Astrocyte (in vitro differentiated cells and primary cell): ENCODE measurements around the gene SCAMP3. TPM values are rescaled to one million over a fixed set of nuclear protein-coding genes. Genes with fewer than 3 reads are reported as not detected.

Experiments used
- DNase-seq: peaks from one replicate; pipeline ENCODE4 v3.0.0-alpha.2; 2010; ENCODE audit warnings: low read depth
- FAIRE-seq: peaks from 2 replicates; lab custom pipeline; 2011; peaks lifted over from hg19 to GRCh38; lab: Jason Lieb, UNC
- H2AFZ ChIP-seq: 2 replicates; pipeline ENCODE4 v1.6.0; 2012; ENCODE audit warnings: low read depth, low read length, inconsistent platforms
- H3K27ac ChIP-seq: 2 replicates; pipeline ENCODE4 v1.5.1; 2011; ENCODE audit warnings: low read depth, low read length, inconsistent platforms
- H3K27me3 ChIP-seq: 2 replicates; pipeline ENCODE4 v1.6.0; 2011; ENCODE audit warnings: low read length, inconsistent platforms; ENCODE audit not compliant: insufficient read depth
- H3K36me3 ChIP-seq: 2 replicates; pipeline ENCODE4 v1.5.1; 2011; ENCODE audit warnings: low read length, inconsistent platforms; ENCODE audit not compliant: insufficient read depth
- H3K4me1 ChIP-seq: 2 replicates; pipeline ENCODE4 v1.5.1; 2011; ENCODE audit warnings: low read length, inconsistent platforms; ENCODE audit not compliant: insufficient read depth
- H3K4me2 ChIP-seq: 2 replicates; pipeline ENCODE4 v1.6.0; 2012; ENCODE audit warnings: low read length, inconsistent platforms
- H3K4me3 ChIP-seq: 2 replicates; pipeline ENCODE4 v1.5.1; 2011; ENCODE audit warnings: low read depth, mild to moderate bottlenecking, low read length, inconsistent platforms; ENCODE audit not compliant: insufficient read depth
- H3K79me2 ChIP-seq: 2 replicates; pipeline ENCODE4 v1.6.0; 2012; ENCODE audit warnings: mild to moderate bottlenecking, low read length, inconsistent platforms; ENCODE audit not compliant: insufficient read depth
- H3K9ac ChIP-seq: 2 replicates; pipeline ENCODE4 v1.6.0; 2012; ENCODE audit warnings: mild to moderate bottlenecking, low read length, inconsistent platforms
- H3K9me3 ChIP-seq: 2 replicates; pipeline ENCODE4 v1.5.1; 2012; ENCODE audit warnings: low read depth, mild to moderate bottlenecking, low read length, inconsistent platforms; ENCODE audit not compliant: insufficient read depth
- H4K20me1 ChIP-seq: 2 replicates; pipeline ENCODE4 v1.6.0; 2012; ENCODE audit warnings: low read length, inconsistent platforms; ENCODE audit not compliant: insufficient read depth
- H3K27ac Mint-ChIP-seq: one replicate; pipeline ENCODE4 v1.8.0; 2021; ENCODE audit warnings: mild to moderate bottlenecking, mixed read lengths; ENCODE audit not compliant: unreplicated experiment
- H3K27me3 Mint-ChIP-seq: one replicate; pipeline ENCODE4 v1.8.0; 2021; ENCODE audit warnings: low read depth, mixed read lengths; ENCODE audit not compliant: unreplicated experiment
- H3K36me3 Mint-ChIP-seq: one replicate; pipeline ENCODE4 v1.8.0; 2021; ENCODE audit warnings: low read depth, mixed read lengths; ENCODE audit not compliant: unreplicated experiment
- H3K4me1 Mint-ChIP-seq: one replicate; pipeline ENCODE4 v1.8.0; 2021; ENCODE audit warnings: low read depth, mixed read lengths; ENCODE audit not compliant: unreplicated experiment
- H3K4me3 Mint-ChIP-seq: one replicate; pipeline ENCODE4 v1.8.0; 2021; ENCODE audit warnings: mild to moderate bottlenecking, moderate library complexity, mixed read lengths; ENCODE audit not compliant: unreplicated experiment
- H3K9me3 Mint-ChIP-seq: one replicate; pipeline ENCODE4 v1.8.0; 2021; ENCODE audit warnings: mild to moderate bottlenecking, mixed read lengths; ENCODE audit not compliant: unreplicated experiment
- EZH2 ChIP-seq: IDR thresholded peaks from 2 replicates; pipeline ENCODE4 v1.6.1; 2012; ENCODE audit warnings: mild to moderate bottlenecking, low read length, inconsistent platforms; ENCODE audit not compliant: insufficient read depth
- total RNA-seq: library from RNA; stranded (reverse); gene quantifications from 2 replicates; pipeline ENCODE4 v1.2.1, GENCODE V29; 2021
- TF ChIP-seq, protein P1 (sequence below): IDR thresholded peaks from 2 replicates; pipeline ENCODE4 v1.5.1; 2011; ENCODE audit warnings: low read depth, mild to moderate bottlenecking, inconsistent platforms, low read length, moderate library complexity; ENCODE audit not compliant: insufficient read depth

Gene SCAMP3
- total RNA-seq, 1 donor from 2014 or later, result 68.9 TPM

- no peaks in the 10 kb centered on the region for H3K36me3 ChIP-seq
- H3K4me2 ChIP-seq, result peak overlapping the region; percentile 95
- H2AFZ ChIP-seq, result peak overlapping the region; percentile 83
- FAIRE-seq (no peak), DNase-seq (no peak)
- H3K4me3 ChIP-seq, result peak overlapping the region; percentile 41
- Mint-ChIP-seq H3K4me1 (peaks cover 34% of the 10 kb centered on the region), H3K27ac (peak overlapping the region; percentile 85), H3K9me3 (peaks cover 4% of the 10 kb centered on the region), H3K36me3 (no peaks in the 10 kb centered on the region), H3K4me3 (peak overlapping the region; percentile 89), H3K27me3 (no peaks in the 10 kb centered on the region)
- H3K4me1 ChIP-seq, result peaks cover 43% of the 10 kb centered on the region
- H4K20me1 ChIP-seq, result no peaks in the 10 kb centered on the region
- peak overlapping the region; percentile 77 for H3K9ac ChIP-seq
- peak overlapping the region; percentile 75 for H3K27ac ChIP-seq
- H3K79me2 ChIP-seq, result peaks cover 19% of the 10 kb centered on the region
- H3K9me3 ChIP-seq, result no peaks in the 10 kb centered on the region
- TF ChIP-seq EZH2, result no peak
- TF ChIP-seq, protein P1, sequence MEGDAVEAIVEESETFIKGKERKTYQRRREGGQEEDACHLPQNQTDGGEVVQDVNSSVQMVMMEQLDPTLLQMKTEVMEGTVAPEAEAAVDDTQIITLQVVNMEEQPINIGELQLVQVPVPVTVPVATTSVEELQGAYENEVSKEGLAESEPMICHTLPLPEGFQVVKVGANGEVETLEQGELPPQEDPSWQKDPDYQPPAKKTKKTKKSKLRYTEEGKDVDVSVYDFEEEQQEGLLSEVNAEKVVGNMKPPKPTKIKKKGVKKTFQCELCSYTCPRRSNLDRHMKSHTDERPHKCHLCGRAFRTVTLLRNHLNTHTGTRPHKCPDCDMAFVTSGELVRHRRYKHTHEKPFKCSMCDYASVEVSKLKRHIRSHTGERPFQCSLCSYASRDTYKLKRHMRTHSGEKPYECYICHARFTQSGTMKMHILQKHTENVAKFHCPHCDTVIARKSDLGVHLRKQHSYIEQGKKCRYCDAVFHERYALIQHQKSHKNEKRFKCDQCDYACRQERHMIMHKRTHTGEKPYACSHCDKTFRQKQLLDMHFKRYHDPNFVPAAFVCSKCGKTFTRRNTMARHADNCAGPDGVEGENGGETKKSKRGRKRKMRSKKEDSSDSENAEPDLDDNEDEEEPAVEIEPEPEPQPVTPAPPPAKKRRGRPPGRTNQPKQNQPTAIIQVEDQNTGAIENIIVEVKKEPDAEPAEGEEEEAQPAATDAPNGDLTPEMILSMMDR, result no peak
- H3K27me3 ChIP-seq, result no peaks in the 10 kb centered on the region
These were observed 34.1 kb downstream of the SCAMP3 start for GRCh38 chr1:155228096-155228427.

DNA sequence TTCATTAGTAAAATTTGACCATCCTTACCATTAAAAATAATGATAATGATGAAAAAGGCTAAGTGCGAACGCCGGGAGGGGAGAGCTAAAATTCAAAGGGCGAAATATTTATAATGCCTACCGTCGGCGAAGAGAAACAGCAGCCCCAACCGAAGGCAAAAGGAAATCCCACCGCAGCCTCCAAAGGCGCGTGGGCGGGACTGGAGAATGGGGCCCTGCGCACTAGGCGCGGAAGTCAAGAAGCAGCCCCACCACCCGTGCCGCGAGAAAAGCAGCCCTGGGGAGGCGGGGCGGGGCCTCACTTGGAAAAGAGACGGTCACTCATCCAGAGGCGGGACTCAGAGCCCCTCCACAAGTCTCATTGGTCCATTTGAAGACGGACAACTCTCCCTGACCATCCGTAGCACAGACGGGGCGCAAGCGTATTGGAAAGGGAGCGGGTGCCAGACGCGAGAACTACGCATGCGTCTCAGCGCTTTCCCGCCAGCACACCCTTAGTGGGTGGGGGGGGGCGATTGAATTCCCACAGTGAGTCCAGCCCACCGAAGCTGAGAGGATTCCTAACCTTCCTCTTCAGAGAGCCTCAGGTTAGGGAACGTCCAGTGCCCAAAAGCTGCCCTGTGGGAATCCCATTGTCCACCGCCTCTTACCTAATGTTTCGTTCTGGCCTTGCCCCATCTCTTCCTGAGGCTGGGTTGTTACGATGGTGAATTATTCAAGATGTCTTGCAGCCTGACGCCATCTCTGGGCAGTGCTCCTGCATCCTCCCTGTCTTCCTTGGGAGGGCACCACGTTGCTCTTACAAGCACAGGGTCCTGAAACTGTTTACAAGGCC, 34.7 kb downstream of the SCAMP3 start:
- no peaks in the 10 kb centered on the region for H3K36me3 Mint-ChIP-seq
- TF ChIP-seq EZH2, result no peak
- TF ChIP-seq, protein P1, result no peak
- H3K9me3 Mint-ChIP-seq, result peaks cover 4% of the 10 kb centered on the region

DNA sequence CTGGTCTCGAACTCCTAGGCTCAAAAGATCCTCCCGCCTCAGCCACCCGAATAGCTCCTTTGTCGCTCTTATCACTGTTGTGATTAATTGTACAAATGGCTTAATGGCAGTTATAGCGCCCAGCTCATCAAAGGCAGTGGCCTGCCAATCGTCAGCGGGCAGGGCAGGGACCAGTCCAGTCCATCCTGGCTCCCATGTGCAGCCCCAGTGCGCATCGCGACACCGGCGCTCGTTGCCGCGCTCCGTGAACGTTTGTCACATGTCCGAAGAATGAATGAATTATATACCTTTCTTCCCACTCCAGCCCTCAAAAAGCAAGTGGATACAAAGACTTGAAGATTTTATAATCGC, 35.3 kb downstream of the SCAMP3 start:
- no peaks in the 10 kb centered on the region for H3K36me3 ChIP-seq
- Mint-ChIP-seq H3K36me3 (no peaks in the 10 kb centered on the region), H3K4me3 (peak overlapping the region; percentile 89), H3K4me1 (peaks cover 28% of the 10 kb centered on the region), H3K27me3 (no peaks in the 10 kb centered on the region), H3K27ac (peak overlapping the region; percentile 97), H3K9me3 (peaks cover 4% of the 10 kb centered on the region)
- H3K4me1 ChIP-seq, result peaks cover 34% of the 10 kb centered on the region
- no peaks in the 10 kb centered on the region for H3K27me3 ChIP-seq
- TF ChIP-seq EZH2, result no peak
- TF ChIP-seq, protein P1, result no peak
- H3K79me2 ChIP-seq, result peaks cover 19% of the 10 kb centered on the region
- H2AFZ ChIP-seq, result peak overlapping the region; percentile 62
- H3K9ac ChIP-seq, result peak overlapping the region; percentile 92
- H3K27ac ChIP-seq, result peak overlapping the region; percentile 84
- H3K4me3 ChIP-seq, result peak overlapping the region; percentile 84
- no peaks in the 10 kb centered on the region for H4K20me1 ChIP-seq
- DNase-seq (no peak), FAIRE-seq (no peak)
- H3K4me2 ChIP-seq, result peak overlapping the region; percentile 95
- no peaks in the 10 kb centered on the region for H3K9me3 ChIP-seq

More for the DNA sequence above, 34.7 kb downstream of the SCAMP3 start:
- H3K4me3 Mint-ChIP-seq, result peak overlapping the region; percentile 89
- no peaks in the 10 kb centered on the region for H3K36me3 ChIP-seq
- FAIRE-seq, result no peak
- DNase-seq, result peak; percentile 95
- H3K79me2 ChIP-seq, result peaks cover 19% of the 10 kb centered on the region
- peak overlapping the region; percentile 84 for H3K4me3 ChIP-seq
- no peaks in the 10 kb centered on the region for H3K27me3 ChIP-seq
- H4K20me1 ChIP-seq, result no peaks in the 10 kb centered on the region
- H3K27ac ChIP-seq, result peak overlapping the region; percentile 84
- peak overlapping the region; percentile 83 for H2AFZ ChIP-seq
- H3K4me2 ChIP-seq, result peak overlapping the region; percentile 95
- peaks cover 34% of the 10 kb centered on the region for H3K4me1 Mint-ChIP-seq
- peak overlapping the region; percentile 92 for H3K9ac ChIP-seq
- no peaks in the 10 kb centered on the region for H3K9me3 ChIP-seq
- H3K4me1 ChIP-seq, result peaks cover 39% of the 10 kb centered on the region
- no peaks in the 10 kb centered on the region for H3K27me3 Mint-ChIP-seq
- H3K27ac Mint-ChIP-seq, result peak overlapping the region; percentile 97
